GM21786 (cell line): ENCODE measurements around the gene MYRIP.
"Not testable (repeated sequence)": the region's sequence is repeated elsewhere in the genome, so short reads cannot be mapped to it uniquely, and the experiment has no call there.

Experiments used
- ATAC-seq: cut with Tn5 transposase; IDR thresholded peaks from one replicate; pipeline ENCODE4 v1.9.1; 2021; ENCODE audit not compliant: unreplicated experiment

The MYRIP gene

GRCh38 chr3:40077828-40078492 lies 268.6 kb downstream of the MYRIP start:
- ATAC-seq, result not testable (repeated sequence)

- no peak for ATAC-seq
Measured at GRCh38 chr3:40078590-40078989, 269.2 kb downstream of the MYRIP start.

GRCh38 chr3:40079203-40079846 lies 269.9 kb downstream of the MYRIP start:
- ATAC-seq, result no peak

GRCh38 chr3:40079847-40080240 lies 270.4 kb downstream of the MYRIP start:
- no peak for ATAC-seq

- ATAC-seq, result no peak
Measured at GRCh38 chr3:40083066-40083465, 273.7 kb downstream of the MYRIP start.

- not testable (repeated sequence) for ATAC-seq
Measured at GRCh38 chr3:40084424-40084823, 275.0 kb downstream of the MYRIP start.

- no peak for ATAC-seq
Measured at GRCh38 chr3:40086890-40087883, 277.8 kb downstream of the MYRIP start.

GRCh38 chr3:40088527-40089170 lies 279.2 kb downstream of the MYRIP start:
- no peak for ATAC-seq

- ATAC-seq, result no peak
Measured at GRCh38 chr3:40096661-40097111, 287.3 kb downstream of the MYRIP start.

GRCh38 chr3:40097131-40098117 lies 288.0 kb downstream of the MYRIP start:
- no peak for ATAC-seq

GRCh38 chr3:40098261-40098759 lies 288.9 kb downstream of the MYRIP start:
- no peak for ATAC-seq

- ATAC-seq, result no peak
Measured at GRCh38 chr3:40099871-40100270, 290.5 kb downstream of the MYRIP start.

GRCh38 chr3:40102182-40102581 lies 292.8 kb downstream of the MYRIP start:
- ATAC-seq, result no peak

GRCh38 chr3:40103829-40104228 lies 294.4 kb downstream of the MYRIP start:
- ATAC-seq, result no peak

- ATAC-seq, result no peak
Measured at GRCh38 chr3:40104441-40104840, 295.0 kb downstream of the MYRIP start.

GRCh38 chr3:40108643-40109042 lies 299.2 kb downstream of the MYRIP start:
- ATAC-seq, result no peak

GRCh38 chr3:40109641-40110490 lies 300.5 kb downstream of the MYRIP start:
- no peak for ATAC-seq

GRCh38 chr3:40116478-40117177 lies 307.2 kb downstream of the MYRIP start:
- no peak for ATAC-seq
